HL-60/S4 treated with retinoic acid at 250 ng/mL for 4 days and 3 days (cell line): Measurements from ENCODE around the gene ADPRH.
"Not testable (repeated sequence)": the region's sequence is repeated elsewhere in the genome, so short reads cannot be mapped to it uniquely, and the experiment has no call there.

ENCODE experiments used
- in situ Hi-C: fragments of 300-500 bp; cut with MboI; formaldehyde crosslinking; loops from 2 replicates; pipeline ENCODE4 v1.7.0; 2022; ENCODE audit warnings: low sequenced_read_pairs

Gene ADPRH

GRCh38 chr3:119594929-119595328, 15.6 kb downstream of the ADPRH start:
- in situ Hi-C loops: not testable (repeated sequence)

GRCh38 chr3:119595639-119596334, 16.5 kb downstream of the ADPRH start:
- in situ Hi-C loops: no loop called here

- in situ Hi-C loops: no loop called here
Measured at GRCh38 chr3:119596398-119596797, 17.1 kb downstream of the ADPRH start.

- in situ Hi-C loops: no loop called here
Measured at GRCh38 chr3:119597548-119598288, 18.4 kb downstream of the ADPRH start, which contains the start of gene PLA1A. Gene PLA1A (plus strand): TSS chr3:119597885. CDS start chr3:119597914, 29 bp downstream.

GRCh38 chr3:119598410-119599098, 19.3 kb downstream of the ADPRH start:
- in situ Hi-C loops: no loop called here

- in situ Hi-C loops: no loop called here
Measured at GRCh38 chr3:119599558-119600174, 20.4 kb downstream of the ADPRH start.

- in situ Hi-C loops: no loop called here
Measured at GRCh38 chr3:119600732-119601131, 21.4 kb downstream of the ADPRH start.

GRCh38 chr3:119601154-119601553, 21.9 kb downstream of the ADPRH start:
- in situ Hi-C loops: no loop called here

GRCh38 chr3:119602676-119603075, 23.4 kb downstream of the ADPRH start:
- in situ Hi-C loops: no loop called here

GRCh38 chr3:119604878-119605277, 25.6 kb downstream of the ADPRH start:
- in situ Hi-C loops: no loop called here

GRCh38 chr3:119608405-119609000, 29.2 kb downstream of the ADPRH start:
- in situ Hi-C loops: no loop called here

GRCh38 chr3:119609301-119609700, 30.0 kb downstream of the ADPRH start:
- in situ Hi-C loops: no loop called here

- in situ Hi-C loops: no loop called here
Measured at GRCh38 chr3:119611664-119612063, 32.4 kb downstream of the ADPRH start.

GRCh38 chr3:119613201-119613600, 33.9 kb downstream of the ADPRH start:
- in situ Hi-C loops: no loop called here

- in situ Hi-C loops: no loop called here
Measured at GRCh38 chr3:119613872-119614271, 34.6 kb downstream of the ADPRH start.

- in situ Hi-C loops: no loop called here
Measured at GRCh38 chr3:119616056-119616455, 36.8 kb downstream of the ADPRH start.

- in situ Hi-C loops: no loop called here
Measured at GRCh38 chr3:119619094-119619493, 39.8 kb downstream of the ADPRH start.

- in situ Hi-C loops: no loop called here
Measured at GRCh38 chr3:119620899-119621298, 41.6 kb downstream of the ADPRH start.

- in situ Hi-C loops: no loop called here
Measured at GRCh38 chr3:119624002-119624720, 44.9 kb downstream of the ADPRH start.

- in situ Hi-C loops: no loop called here
Measured at GRCh38 chr3:119625451-119626153, 46.3 kb downstream of the ADPRH start.
